Cardiac muscle cell (in vitro differentiated cells and primary cell): ENCODE data around the gene TM7SF2. TPM values are rescaled to one million over a fixed set of nuclear protein-coding genes. Genes with fewer than 3 reads are reported as not detected.

Experiments
- DNase-seq, 2 donors: peaks; one replicate each; pipeline versions ENCODE4 v3.0.0 to v3.0.0-alpha.2; 2010 to 2017; ENCODE audit warnings: low read depth in 1 of 2, low spot score in 1 of 2
- H3K27ac ChIP-seq: fragments of 200-600 bp; sonication (generic); 2 replicates; pipeline ENCODE4 v1.5.1; 2016
- H3K27me3 ChIP-seq: fragments of 200-600 bp; sonication (generic); 2 replicates; pipeline ENCODE4 v1.6.0; 2016; ENCODE audit warnings: control low read depth
- H3K36me3 ChIP-seq: fragments of 200-600 bp; sonication (generic); 2 replicates; pipeline ENCODE4 v1.5.1; 2016; ENCODE audit warnings: control low read depth
- H3K4me1 ChIP-seq: fragments of 200-600 bp; sonication (generic); 2 replicates; pipeline ENCODE4 v1.8.1; 2017; ENCODE audit warnings: low read depth, mild to moderate bottlenecking, mixed run types
- H3K4me3 ChIP-seq: fragments of 200-600 bp; sonication (generic); 2 replicates; pipeline ENCODE4 v1.5.1; 2016; ENCODE audit warnings: mild to moderate bottlenecking
- H3K9me3 ChIP-seq: fragments of 200-600 bp; sonication (generic); 2 replicates; pipeline ENCODE4 v1.5.1; 2017; ENCODE audit warnings: low read depth, mild to moderate bottlenecking, control low read depth
- polyA plus RNA-seq: library from polyadenylated mRNA; unstranded; fragments of >200 nt; fragmentation: Nextera tagmentation; extraction: Ambion mirVana; gene quantifications from 2 replicates; pipeline ENCODE4 v1.2.1, GENCODE V29; 2016
- total RNA-seq: library from RNA; depleted of rRNA; stranded (reverse); fragments of >200 nt; gene quantifications from 2 replicates; pipeline ENCODE4 v1.2.3, GENCODE V29; 2016
- TF ChIP-seq, protein P1 (sequence below): IDR thresholded peaks from 2 replicates; pipeline ENCODE4 v1.5.1; 2012; ENCODE audit warnings: low read depth, mild to moderate bottlenecking, low read length

The TM7SF2 gene
- total and polyA plus RNA-seq, 2 experiments from 2014 or later = 186 to 277 TPM

- TF ChIP-seq, protein P1, sequence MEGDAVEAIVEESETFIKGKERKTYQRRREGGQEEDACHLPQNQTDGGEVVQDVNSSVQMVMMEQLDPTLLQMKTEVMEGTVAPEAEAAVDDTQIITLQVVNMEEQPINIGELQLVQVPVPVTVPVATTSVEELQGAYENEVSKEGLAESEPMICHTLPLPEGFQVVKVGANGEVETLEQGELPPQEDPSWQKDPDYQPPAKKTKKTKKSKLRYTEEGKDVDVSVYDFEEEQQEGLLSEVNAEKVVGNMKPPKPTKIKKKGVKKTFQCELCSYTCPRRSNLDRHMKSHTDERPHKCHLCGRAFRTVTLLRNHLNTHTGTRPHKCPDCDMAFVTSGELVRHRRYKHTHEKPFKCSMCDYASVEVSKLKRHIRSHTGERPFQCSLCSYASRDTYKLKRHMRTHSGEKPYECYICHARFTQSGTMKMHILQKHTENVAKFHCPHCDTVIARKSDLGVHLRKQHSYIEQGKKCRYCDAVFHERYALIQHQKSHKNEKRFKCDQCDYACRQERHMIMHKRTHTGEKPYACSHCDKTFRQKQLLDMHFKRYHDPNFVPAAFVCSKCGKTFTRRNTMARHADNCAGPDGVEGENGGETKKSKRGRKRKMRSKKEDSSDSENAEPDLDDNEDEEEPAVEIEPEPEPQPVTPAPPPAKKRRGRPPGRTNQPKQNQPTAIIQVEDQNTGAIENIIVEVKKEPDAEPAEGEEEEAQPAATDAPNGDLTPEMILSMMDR = no peak
- Histone ChIP-seq H3K27ac (peak overlapping the region; percentile 98), H3K27me3 (no peaks in the 10 kb centered on the region), H3K36me3 (peaks cover 23% of the 10 kb centered on the region), H3K4me1 (peaks cover 12% of the 10 kb centered on the region), H3K4me3 (peak overlapping the region; percentile 82), H3K9me3 (no peaks in the 10 kb centered on the region)
- DNase-seq = peak in 1 of 2 donors; percentile 54
Observed at GRCh38 chr11:65133724-65134123, 22.1 kb downstream of the TM7SF2 start.

- Histone ChIP-seq H3K27ac (peak within 1 kb of the TSS; percentile 98), H3K9me3 (no peaks in the 10 kb centered on the region), H3K36me3 (peaks cover 17% of the 10 kb centered on the region), H3K4me1 (peaks cover 12% of the 10 kb centered on the region), H3K4me3 (peak within 1 kb of the TSS; percentile 82), H3K27me3 (no peaks in the 10 kb centered on the region)
- peak; percentile 90 to 93 for DNase-seq
- TF ChIP-seq, protein P1 = no peak
Observed at GRCh38 chr11:65134240-65134951, 22.7 kb downstream of the TM7SF2 start, which contains the start of gene SYVN1. SYVN1 (minus strand) TSS chr11:65134519; CDS start chr11:65133601, 918 bp downstream.

DNA sequence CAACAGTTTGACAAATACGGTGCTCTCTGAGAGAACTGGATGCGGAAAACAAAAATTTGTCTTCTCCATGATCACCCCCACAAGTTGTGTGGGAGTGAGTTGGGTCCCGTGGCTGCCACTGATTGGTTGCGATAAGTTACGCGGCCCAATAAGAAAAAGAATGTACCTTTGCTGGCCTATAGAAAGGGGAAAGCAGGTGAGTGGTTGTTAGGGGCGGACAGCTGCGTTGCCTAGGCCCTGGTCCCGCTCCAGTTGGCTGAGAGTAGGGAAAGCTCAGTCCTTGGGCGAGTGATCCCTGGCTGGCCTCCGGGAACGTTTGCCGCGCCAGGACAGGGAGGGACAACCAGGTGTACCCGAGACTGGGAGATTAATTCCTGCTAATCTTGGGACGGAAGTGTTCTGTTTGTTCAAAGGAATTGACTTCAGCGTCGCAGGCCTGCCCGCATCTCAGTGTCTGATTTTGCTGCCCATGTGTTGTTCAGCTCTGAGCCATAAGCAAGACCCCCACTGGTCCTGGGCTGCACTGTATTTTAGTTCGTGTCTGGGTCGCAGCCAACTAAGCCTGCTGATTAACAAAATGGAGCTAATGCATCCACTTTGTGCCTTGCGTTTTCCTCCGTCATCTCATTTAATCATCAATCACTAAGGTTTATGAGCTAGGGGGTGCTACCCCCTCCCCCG lies 23.4 kb downstream of the TM7SF2 start:
- peak; percentile 96 to 97 for DNase-seq
- H3K27ac ChIP-seq = peak overlapping the region; percentile 98
- H3K9me3 ChIP-seq = no peaks in the 10 kb centered on the region
- H3K36me3 ChIP-seq = peaks cover 13% of the 10 kb centered on the region
- peak overlapping the region; percentile 82 for H3K4me3 ChIP-seq
- TF ChIP-seq, protein P1 = no peak
- H3K27me3 ChIP-seq = peaks cover 1% of the 10 kb centered on the region
- peaks cover 12% of the 10 kb centered on the region for H3K4me1 ChIP-seq

GRCh38 chr11:65135633-65136145 lies 24.0 kb downstream of the TM7SF2 start:
- Histone ChIP-seq H3K4me3 (peak overlapping the region; percentile 82), H3K36me3 (peaks cover 7% of the 10 kb centered on the region), H3K4me1 (peaks cover 12% of the 10 kb centered on the region), H3K27me3 (peaks cover 7% of the 10 kb centered on the region), H3K27ac (peak overlapping the region; percentile 98), H3K9me3 (no peaks in the 10 kb centered on the region)
- TF ChIP-seq, protein P1 = no peak
- no peak for DNase-seq

DNA sequence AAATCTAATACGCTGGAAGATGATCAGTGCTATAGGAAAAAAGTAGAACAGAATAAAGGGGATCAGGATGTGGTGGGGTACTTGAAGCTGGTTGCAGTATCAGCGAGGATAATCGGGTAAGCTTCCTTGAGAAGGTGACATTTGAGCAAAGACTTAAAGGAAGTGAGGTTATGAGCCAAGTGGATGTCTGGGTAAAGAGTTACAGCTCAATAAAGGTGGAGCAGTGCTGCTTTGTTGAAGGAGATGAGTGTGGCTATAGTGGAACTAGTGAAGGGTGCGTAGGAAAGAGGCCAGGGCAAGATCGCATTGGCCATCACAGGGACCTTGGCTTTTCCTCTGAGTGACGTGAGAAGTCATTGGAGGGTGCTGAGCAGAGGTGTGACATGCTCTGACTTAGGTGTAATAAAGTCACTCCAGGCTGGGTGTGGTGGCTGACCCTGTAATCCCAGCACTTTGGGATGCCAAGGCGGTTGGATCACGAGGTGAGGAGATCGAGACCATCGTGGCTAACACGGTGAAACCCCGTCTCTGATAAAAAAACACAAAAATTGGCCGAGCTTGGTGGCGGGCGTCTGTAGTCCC lies 24.9 kb downstream of the TM7SF2 start:
- TF ChIP-seq, protein P1 = no peak
- peaks cover 12% of the 10 kb centered on the region for H3K4me1 ChIP-seq
- peaks cover 17% of the 10 kb centered on the region for H3K27me3 ChIP-seq
- H3K9me3 ChIP-seq = no peaks in the 10 kb centered on the region
- DNase-seq = no peak
- H3K4me3 ChIP-seq = no peak overlapping the region
- no peak overlapping the region for H3K27ac ChIP-seq
- peaks cover 3% of the 10 kb centered on the region for H3K36me3 ChIP-seq
